ENCODE measurements around the gene AMN.
A peak's percentile ranks its signal among the peaks of the same experiment; 100 is the strongest.

AMN gene

DNA sequence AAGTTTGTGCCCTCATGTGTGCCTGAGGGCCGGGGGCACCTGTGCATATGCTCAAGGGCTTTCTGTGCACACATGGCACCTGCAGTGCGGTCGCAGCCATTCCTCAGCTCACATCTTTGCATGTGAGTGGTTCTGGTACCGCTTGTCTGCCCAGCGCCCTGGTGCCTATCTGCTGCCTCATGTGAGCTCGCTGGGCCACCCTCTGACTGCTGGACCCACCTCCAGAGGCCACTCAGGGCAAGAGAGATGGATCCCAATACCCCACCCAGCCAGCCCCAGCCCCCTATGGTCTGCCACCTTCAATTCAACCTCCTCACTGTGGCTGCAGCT, 5.4 kb upstream of the AMN start:
- no peaks in the 10 kb centered on the region for H4K20me1 ChIP-seq (ENCODE audit: insufficient read depth)
- no peaks in the 10 kb centered on the region for H3K36me3 ChIP-seq (ENCODE audit: insufficient read depth)
- no peak overlapping the region for H3K4me3 ChIP-seq (IDR thresholded peaks at IDR 0.05; ENCODE audit: insufficient read depth, low read depth, low read length)
- H3K79me2 ChIP-seq (ENCODE audit: insufficient read depth, low read depth) = no peaks in the 10 kb centered on the region
- H3K27me3 ChIP-seq (ENCODE audit: insufficient read depth, low read depth) = no peaks in the 10 kb centered on the region
- H3K9ac ChIP-seq = no peak overlapping the region
- no peak overlapping the region for H3K27ac ChIP-seq
- H3K4me1 ChIP-seq (ENCODE audit: low read depth, poor library complexity, severe bottlenecking) = peaks cover 12% of the 10 kb centered on the region
- TF ChIP-seq, protein P1, sequence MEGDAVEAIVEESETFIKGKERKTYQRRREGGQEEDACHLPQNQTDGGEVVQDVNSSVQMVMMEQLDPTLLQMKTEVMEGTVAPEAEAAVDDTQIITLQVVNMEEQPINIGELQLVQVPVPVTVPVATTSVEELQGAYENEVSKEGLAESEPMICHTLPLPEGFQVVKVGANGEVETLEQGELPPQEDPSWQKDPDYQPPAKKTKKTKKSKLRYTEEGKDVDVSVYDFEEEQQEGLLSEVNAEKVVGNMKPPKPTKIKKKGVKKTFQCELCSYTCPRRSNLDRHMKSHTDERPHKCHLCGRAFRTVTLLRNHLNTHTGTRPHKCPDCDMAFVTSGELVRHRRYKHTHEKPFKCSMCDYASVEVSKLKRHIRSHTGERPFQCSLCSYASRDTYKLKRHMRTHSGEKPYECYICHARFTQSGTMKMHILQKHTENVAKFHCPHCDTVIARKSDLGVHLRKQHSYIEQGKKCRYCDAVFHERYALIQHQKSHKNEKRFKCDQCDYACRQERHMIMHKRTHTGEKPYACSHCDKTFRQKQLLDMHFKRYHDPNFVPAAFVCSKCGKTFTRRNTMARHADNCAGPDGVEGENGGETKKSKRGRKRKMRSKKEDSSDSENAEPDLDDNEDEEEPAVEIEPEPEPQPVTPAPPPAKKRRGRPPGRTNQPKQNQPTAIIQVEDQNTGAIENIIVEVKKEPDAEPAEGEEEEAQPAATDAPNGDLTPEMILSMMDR (conservative IDR thresholded peaks at IDR 0.05; ENCODE audit: low read depth, low read length) = no peak
- H2AFZ ChIP-seq (ENCODE audit: low read depth) = no peak overlapping the region
- H3K4me2 ChIP-seq = no peak overlapping the region

DNA sequence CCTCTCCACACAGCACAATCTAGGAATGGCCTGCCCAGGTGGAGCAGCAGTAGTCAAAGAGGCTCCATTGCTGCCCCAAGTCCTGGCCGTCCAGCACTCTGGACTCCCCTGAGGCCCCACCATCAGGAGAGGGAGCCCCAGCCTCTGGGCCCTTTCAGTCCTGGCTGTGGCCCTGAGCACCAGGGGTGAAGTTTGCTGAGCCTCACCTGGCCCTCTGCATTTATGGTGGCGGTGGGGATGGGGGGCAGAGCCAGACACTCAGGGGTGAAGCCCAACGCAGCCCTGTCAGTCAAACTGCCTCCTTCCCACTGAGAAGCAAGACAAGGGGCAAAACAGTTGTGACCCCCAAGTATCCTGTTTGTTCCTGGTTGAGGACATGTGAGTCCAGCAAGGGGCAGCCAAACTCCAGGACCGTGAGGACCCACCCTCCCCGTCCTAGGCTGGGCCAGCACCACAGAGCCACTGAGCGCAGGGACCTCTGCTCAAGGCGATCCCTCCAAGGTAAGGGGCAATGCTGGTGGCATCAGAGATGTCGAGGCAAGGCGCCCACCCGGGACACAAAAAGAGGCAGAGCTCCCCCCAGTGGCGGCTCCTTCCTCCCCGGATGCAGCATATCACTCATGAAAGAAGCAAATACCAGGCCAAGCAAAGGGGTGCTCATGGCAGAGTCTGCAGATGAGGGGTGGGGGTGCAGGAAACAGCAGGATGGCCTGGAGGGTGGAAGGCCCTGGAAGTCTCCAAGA, 4.8 kb upstream of the AMN start:
- no peaks in the 10 kb centered on the region for H4K20me1 ChIP-seq (ENCODE audit: insufficient read depth)
- H2AFZ ChIP-seq (ENCODE audit: low read depth) = no peak overlapping the region
- TF ChIP-seq, protein P1 (conservative IDR thresholded peaks at IDR 0.05; ENCODE audit: low read depth, low read length) = peak; percentile 67; the same call in 1 of the 2 replicates
- H3K4me1 ChIP-seq (ENCODE audit: low read depth, poor library complexity, severe bottlenecking) = peaks cover 12% of the 10 kb centered on the region
- H3K79me2 ChIP-seq (ENCODE audit: insufficient read depth, low read depth) = no peaks in the 10 kb centered on the region
- H3K4me3 ChIP-seq (IDR thresholded peaks at IDR 0.05; ENCODE audit: insufficient read depth, low read depth, low read length) = no peak overlapping the region
- no peak overlapping the region for H3K4me2 ChIP-seq
- no peak overlapping the region for H3K27ac ChIP-seq
- H3K27me3 ChIP-seq (ENCODE audit: insufficient read depth, low read depth) = no peaks in the 10 kb centered on the region
- H3K36me3 ChIP-seq (ENCODE audit: insufficient read depth) = no peaks in the 10 kb centered on the region
- H3K9ac ChIP-seq = no peak overlapping the region

DNA sequence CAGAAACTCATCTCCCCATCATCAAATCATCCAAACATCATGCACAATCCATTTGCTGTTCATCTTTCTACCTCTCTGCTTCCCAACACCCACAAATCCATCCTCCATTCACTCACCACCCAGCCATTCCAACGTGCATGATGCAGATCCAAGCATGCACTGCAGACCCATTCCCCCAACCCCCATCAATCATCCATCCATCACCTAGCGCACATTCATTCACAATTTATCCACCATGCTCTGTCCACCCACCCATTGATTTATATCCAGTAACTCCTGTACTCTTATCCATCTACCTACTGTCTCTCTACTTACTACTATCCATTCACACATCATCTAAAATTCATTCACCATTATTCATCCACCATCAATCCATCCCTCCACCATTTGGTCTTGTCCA, 4.0 kb upstream of the AMN start:
- no peak overlapping the region for H3K4me3 ChIP-seq (IDR thresholded peaks at IDR 0.05; ENCODE audit: insufficient read depth, low read depth, low read length)
- H4K20me1 ChIP-seq (ENCODE audit: insufficient read depth) = no peaks in the 10 kb centered on the region
- H3K4me2 ChIP-seq = no peak overlapping the region
- no peaks in the 10 kb centered on the region for H3K36me3 ChIP-seq (ENCODE audit: insufficient read depth)
- no peaks in the 10 kb centered on the region for H3K79me2 ChIP-seq (ENCODE audit: insufficient read depth, low read depth)
- H3K27me3 ChIP-seq (ENCODE audit: insufficient read depth, low read depth) = no peaks in the 10 kb centered on the region
- H2AFZ ChIP-seq (ENCODE audit: low read depth) = no peak overlapping the region
- peaks cover 12% of the 10 kb centered on the region for H3K4me1 ChIP-seq (ENCODE audit: low read depth, poor library complexity, severe bottlenecking)
- H3K9ac ChIP-seq = no peak overlapping the region
- H3K27ac ChIP-seq = no peak overlapping the region
- TF ChIP-seq, protein P1 (conservative IDR thresholded peaks at IDR 0.05; ENCODE audit: low read depth, low read length) = no peak

DNA sequence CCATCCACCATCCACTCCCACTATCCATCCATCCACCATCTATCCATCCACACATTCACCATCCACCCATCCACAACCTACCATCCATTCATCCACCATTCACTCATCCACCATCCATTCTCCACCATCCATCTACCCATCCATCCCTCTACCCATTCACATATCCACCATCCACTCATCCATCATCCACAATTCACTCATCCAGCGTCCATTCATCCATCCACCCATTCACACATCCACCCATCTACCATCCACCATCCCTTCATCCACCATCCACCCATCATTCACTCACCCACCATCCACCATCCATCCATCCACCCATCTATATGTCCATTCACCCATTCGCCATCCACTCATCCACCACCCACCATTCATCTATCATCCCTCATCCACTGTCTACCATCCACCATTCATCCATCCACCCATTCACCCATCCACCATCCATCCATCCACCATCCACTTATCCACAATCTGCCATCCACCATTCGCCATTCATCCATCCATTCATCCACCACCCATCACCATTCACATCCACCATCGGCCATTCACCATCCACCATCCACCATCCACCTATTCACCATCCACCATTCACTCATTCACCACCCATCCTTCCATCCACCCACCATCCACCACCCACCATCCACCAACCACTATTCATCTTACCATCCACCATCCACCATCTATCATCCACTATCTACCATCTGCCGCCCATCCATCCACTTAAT, 2.0 kb upstream of the AMN start:
- H3K79me2 ChIP-seq (ENCODE audit: insufficient read depth, low read depth) = no peaks in the 10 kb centered on the region
- TF ChIP-seq, protein P1 (conservative IDR thresholded peaks at IDR 0.05; ENCODE audit: low read depth, low read length) = no peak
- H3K4me3 ChIP-seq (IDR thresholded peaks at IDR 0.05; ENCODE audit: insufficient read depth, low read depth, low read length) = no peak overlapping the region
- H3K4me1 ChIP-seq (ENCODE audit: low read depth, poor library complexity, severe bottlenecking) = peaks cover 8% of the 10 kb centered on the region
- no peak overlapping the region for H3K27ac ChIP-seq
- H2AFZ ChIP-seq (ENCODE audit: low read depth) = no peak overlapping the region
- no peak overlapping the region for H3K4me2 ChIP-seq
- no peaks in the 10 kb centered on the region for H4K20me1 ChIP-seq (ENCODE audit: insufficient read depth)
- no peak overlapping the region for H3K9ac ChIP-seq
- no peaks in the 10 kb centered on the region for H3K27me3 ChIP-seq (ENCODE audit: insufficient read depth, low read depth)
- H3K36me3 ChIP-seq (ENCODE audit: insufficient read depth) = no peaks in the 10 kb centered on the region

All from KMS-11 (cell line).